Superior temporal gyrus (tissue), 1 donor: Measurements from ENCODE around the gene ARHGAP42.
"Not testable (repeated sequence)": the region's sequence is repeated elsewhere in the genome, so short reads cannot be mapped to it uniquely, and the experiment has no call there.

Experiments used
- DNase-seq: peaks from one replicate; pipeline ENCODE4 v3.0.0-alpha.2; 2016; ENCODE audit errors: extremely low spot score

The ARHGAP42 gene

DNA sequence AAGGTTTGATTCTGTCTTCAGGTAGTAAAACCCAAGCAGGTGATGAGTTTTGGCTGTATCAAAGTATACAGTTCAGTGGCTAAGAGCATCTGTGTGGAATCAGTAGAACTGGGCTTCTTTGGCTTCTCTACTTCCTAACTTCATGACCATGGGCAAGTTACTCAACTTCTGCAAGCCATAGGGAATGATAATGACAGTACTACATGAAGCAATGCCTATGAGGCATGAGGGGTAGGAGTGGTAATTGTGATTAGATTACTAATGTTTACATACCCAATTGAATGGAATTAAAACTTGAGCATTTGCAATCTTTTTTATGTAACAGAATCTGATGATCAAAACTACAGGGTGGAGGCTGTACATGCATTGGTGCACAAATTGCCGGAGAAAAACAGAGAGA is 278.3 kb downstream of the ARHGAP42 start:
- no peak for DNase-seq

DNA sequence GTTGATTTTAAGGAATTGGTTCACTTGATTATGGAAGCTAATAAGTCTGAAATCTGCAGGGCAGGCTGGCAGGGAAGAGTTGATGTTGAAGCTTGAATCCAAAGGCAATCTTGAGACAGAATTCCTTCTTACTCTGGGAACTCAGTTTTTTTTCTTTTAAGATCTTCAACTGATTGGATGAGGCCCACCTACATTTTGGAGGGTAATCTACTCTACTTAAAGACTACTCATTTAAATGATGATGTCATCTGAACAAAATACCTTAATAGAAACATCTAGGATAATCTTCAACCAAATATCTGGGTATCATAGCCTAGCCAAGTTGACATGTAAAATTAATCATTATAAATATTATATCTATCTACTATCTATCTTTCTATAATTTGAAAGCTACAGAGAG is 279.3 kb downstream of the ARHGAP42 start:
- DNase-seq: no peak

DNA sequence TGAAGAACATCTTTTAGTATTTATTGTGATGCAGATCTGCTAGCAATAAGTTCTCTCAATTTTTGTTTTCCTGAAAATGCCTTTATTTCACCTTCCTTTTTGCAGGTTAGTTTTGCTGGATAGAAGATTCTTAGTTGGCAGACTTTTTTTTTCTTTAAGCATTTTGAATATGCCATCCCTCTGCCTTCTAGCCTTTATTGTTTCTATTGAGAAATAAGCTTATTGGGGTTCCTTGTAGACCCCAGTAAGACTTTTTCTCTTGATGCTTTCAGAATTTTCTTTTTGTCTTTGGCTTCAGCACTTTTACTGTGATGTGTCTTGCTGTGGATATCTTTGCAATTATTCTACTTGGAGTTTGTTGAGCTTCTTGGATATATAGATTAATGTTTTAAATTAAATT is 281.9 kb downstream of the ARHGAP42 start:
- no peak for DNase-seq

DNA sequence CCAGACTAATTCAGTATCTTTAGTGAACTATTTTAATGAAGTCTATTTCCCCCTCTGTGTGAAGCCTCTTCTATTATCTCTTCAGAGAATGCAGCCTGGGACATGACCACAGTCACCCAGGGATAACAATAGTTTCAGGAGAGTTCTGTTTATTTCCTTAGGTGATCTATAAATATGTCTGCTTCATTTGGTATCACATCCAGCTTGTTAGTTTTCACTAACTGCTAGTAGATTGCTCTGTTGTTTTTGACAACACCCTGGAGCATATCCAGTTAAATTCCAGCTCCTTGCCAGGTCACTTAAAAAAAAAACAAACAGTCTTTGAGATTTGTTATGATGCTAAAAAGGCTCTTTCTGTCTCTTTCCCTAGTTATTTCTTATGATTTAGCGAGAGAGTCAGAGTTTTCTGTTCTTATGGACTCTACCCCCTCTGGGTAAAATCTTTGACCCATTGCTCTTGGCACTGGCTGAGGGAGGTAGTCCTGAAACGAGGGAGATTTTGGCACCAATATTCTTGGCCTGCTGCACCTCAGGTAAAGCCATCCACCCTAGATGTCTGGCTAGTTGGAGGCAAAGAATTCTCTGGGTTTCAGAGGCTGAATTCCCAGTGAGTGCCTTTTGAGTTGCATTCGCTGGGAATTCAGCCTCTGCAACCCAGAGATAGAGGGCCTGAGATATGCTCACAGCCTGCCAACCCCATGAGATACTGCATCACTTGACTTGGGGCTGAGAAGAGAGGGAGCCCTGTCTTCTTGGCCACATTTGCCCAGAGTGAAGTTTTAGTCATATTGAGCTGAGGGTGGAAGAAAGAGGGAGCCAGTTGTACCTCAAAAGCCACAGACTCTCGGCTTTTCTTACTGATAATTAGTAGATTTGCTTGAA is 283.4 kb downstream of the ARHGAP42 start:
- DNase-seq: no peak

DNA sequence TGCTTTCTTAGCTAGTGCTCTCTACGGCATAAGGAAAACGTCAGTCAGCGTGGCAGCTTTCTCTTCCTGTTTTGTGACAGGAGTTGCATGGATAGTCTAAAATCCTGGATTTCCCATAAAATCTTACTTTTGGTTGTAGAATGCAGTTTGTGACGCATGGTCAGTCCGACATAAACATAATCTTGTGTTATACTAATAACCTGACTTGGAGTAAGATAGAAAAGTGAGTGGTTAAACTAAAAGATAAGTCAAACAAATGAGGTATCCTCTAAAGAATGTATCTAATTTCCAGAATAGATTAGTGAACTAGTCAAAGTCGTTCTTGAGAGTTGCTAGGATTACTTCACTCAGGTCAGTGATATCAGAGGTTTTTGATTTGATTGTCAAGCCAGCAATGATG is 285.0 kb downstream of the ARHGAP42 start:
- DNase-seq: no peak

DNA sequence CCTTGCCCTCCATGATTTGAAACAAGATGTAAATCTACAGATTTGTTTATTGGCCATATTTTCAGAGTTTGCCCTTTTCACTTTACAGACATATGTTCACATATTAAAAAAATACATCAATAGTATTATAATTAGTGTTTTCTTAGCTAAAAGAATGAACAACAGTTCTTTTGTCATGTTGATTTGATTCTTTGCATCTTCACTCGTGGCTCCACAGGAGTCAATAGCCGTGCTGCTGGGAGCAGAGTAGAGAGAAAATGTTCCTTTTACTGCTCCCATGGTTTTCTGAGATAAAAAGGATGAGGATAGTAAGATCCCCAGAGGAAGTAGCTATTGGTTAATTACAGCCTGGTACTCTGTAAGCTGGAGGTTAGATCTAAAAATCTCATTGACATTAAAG is 291.4 kb downstream of the ARHGAP42 start:
- DNase-seq: no peak

DNA sequence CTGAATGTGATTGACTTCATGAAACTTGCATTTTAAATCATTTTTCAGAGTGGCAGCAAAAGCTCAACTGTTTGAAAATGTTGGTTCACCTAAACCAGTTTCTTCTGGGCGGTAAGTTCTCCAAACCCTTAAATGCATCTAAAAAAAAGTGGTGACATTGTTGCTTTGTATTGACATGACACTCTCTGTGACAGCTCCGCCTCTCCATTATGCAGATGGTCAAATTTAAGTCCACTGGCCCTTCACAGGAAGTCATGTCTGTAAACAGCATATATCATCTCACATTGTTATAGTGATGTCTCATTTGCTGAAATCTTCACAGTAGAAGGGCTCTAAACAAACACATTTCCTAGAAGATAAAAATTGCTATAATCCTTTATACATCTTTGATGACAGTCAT is 291.9 kb downstream of the ARHGAP42 start:
- no peak for DNase-seq

DNA sequence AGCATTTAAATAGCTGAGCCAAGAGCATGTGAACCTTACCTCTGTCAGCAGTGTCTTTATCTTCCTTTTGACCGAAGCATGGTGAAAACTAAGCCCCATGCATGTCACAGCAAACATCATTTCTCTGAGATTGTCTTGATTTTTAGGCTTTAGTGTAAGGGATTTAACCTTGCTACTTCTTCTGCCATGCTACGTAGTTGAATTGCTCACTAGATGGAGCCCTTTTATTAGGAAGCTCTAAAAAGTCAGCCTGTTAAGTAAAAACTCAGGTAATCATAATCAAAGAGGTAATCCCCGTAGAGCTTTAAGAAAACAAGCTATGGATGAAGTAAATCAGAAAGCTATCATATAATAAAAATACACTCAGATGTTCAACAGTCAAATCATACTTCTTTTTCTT is 293.1 kb downstream of the ARHGAP42 start:
- DNase-seq: no peak

DNA sequence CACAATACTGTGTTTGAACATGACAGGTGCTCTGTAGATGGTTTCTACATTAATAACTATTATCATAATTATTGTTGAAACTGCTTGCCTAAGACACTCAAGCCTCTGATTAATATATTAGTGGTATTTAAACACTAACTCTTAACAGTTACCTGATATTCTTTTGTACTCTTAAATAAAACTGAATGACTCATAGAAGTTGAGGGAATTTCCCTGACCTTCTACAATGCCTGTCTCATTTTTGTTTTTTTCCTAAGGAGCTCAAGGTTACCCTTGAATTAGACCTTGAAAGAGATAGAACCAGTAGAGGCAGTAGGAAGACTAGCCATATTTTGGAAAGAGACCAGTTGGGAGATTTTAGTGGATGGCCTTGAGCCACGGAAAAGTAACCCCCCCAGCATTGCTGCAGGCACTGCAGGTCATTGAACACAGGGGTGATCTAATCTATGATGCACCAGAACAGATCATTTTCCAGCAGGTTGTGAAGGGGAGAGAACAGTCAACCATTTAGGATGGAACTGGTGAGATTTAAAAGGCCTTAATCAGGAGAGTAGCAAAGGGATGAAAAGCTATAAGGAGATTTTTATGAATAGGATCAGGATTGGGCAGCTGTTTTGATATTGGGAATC is 294.2 kb downstream of the ARHGAP42 start:
- DNase-seq: no peak

DNA sequence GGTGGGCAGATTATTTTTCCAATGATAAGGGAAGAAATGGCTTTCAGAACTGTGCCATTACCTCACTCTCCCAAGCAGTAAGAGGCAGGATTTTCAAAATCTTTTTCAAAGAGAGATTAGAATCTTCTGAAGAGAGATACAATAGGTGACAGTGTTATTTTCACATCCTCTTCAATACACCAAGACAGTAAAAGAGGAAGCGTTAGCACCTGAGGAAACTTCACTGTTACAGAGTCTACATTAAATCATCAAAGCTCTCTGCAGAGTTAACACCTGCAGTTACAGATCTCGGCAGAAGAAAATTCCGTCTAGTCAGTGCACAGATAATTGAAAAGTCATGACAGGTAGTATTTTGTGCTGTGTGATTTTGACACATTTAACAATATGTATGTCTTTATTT is 297.6 kb downstream of the ARHGAP42 start:
- DNase-seq: no peak

DNA sequence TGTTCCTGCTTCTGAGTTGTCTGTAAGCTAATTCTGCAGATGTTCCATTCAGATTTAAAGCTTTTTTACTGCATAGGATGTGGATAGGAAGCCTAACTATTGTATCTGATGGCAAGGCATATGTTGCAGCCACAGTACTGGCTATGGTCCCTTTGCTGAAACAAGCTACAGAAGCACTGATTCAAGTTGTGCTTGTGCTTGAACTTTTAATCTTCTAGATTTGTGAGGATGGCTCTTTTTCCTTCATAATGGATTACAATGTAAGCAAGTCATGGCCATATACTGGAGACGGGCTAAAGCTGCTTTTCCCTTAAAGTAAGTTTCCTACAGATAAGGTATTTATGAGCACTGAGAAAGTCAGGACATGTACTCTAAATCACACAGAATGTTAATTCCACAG is 303.8 kb downstream of the ARHGAP42 start:
- no peak for DNase-seq

DNA sequence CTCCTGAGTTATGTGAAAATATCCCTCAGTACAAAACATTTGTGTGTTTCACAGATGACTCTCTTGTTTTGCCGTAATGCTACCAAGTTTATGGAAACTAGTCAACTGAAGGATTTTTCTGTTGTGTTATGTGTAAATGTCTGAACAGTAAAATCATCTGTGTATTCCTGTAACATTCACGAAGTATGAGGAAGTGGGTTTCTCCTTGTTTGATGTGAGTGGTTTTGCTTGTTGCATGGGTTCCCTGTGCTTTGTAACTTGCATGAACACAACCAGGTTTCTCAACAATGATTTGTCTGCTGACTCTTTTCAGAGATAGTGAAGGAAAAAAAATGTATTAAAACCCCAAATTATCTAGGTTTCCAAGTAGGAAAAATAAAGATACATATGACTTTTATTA is 304.5 kb downstream of the ARHGAP42 start:
- no peak for DNase-seq

DNA sequence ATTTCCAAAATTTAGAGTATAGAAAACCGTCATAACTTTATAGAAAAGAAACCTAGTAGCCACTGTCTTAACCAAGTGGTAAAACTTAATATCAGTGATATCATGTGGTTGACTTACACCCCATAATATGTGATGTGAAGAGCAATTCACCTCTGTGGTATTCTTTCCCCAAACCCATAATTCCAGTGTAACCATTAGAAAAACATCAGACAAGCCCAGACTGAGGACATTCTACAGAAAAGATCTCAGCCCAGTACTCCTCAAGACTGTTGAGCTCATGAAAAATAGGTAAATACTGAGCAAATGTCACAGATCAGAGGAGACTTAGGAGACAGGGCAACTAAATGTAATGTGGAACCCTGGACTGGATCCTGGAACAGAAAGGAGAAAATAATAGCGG is 307.9 kb downstream of the ARHGAP42 start:
- DNase-seq: no peak

DNA sequence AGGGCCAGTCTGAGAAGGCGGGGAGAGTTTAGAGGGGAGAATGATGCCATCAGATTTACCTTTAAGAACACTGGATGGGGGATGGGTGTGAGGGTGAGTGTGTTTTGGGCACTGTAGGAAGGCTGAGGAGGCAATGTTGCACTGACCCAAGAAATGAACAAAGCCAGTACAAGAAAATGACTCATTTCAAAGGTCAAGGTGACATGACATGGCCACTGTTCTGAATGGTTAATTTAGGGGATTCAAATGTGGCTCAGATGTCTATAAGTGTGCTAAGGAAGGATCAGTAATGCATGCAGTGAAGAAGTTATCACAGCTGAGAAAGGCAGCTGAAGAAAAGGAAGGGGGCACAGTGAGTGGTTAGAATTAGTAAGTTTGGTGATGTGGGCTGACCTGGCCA is 312.7 kb downstream of the ARHGAP42 start:
- no peak for DNase-seq

DNA sequence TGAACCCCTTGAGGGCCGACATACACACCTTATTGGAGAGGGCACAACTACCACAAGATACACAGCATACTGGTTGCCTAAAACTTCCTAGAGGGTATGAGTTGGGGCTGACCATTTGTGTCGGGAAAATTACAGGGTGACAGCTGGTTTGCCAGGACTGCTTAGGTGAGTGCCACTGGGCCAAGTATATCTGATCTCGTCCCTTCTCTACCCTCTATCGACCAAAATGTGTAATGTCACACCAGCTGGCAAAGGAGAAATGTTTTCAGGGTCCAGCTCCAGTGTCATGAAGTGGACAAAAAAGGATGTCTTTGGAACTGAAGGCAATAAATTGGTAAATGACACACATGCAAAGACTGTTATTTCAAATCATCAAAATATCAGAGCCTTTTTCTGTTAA is 316.4 kb downstream of the ARHGAP42 start:
- no peak for DNase-seq

DNA sequence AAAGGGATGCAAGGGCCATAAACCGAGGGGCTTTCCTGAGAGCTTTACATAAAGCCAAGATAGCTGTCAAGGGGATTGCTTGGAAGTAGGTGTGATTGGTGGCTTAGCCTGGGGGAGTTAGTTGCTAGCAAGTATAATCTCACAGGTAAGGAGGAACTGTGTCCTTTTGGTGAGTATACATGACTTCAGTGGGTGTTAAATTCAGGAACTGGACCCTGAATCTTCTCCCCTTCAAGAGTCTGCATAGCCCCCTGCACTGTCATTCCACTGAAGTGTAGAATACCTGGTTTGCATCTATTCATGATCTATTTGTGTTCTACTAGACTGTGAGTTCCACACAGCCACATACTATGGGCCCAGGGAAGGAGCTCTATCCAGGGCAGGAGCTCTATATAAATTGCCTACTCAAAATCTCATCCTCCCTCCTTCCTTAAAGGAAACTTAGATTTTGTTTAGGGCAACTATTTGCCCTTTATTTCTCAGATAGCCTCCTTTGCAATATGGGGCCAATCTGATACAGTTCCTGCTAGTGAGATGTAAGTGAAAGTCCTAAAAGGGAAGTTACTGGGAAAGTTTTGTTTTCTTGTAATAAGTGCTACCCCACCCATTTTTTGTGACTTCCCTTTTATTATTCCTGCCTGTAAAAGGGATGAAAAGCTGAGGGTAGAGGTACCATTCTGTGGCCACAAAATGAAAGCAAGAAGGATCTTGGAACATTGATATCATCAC is 322.0 kb downstream of the ARHGAP42 start:
- DNase-seq: no peak

DNA sequence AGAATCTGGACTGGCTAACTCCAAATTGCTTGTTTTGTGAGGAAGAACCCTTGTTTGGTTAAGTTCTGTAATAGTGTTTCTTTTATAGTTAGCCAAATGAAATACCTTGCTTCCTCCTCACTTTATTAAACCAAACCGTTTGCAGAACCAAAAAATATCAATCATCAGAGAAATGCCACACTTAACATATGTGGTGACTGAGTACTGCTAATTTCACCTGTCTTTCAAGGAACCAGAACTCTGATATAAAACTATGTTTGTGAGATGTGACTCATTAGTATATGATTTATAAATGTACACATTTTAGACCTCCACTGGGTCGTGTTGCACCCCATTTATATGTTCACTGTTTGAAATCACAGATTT is 322.6 kb downstream of the ARHGAP42 start:
- no peak for DNase-seq

DNA sequence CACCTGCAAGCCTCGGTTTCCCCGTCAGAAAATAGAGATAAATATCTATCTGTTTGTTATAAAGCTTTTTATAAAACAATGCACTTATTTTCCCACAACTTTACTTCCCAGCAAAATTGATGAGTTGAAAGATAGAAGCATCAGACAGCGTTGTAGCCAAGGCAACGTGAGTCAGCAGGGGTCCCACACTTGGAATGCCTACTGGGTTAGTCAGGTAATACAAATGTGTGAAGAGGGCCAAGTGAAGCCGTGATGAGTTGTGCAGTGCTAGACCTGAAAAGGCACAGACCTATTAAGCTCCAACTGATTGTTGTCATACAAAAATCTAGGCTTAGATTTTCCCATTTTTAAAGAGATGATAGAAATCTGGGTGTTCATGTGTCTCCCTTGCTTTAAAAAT is 323.8 kb downstream of the ARHGAP42 start:
- DNase-seq: no peak

DNA sequence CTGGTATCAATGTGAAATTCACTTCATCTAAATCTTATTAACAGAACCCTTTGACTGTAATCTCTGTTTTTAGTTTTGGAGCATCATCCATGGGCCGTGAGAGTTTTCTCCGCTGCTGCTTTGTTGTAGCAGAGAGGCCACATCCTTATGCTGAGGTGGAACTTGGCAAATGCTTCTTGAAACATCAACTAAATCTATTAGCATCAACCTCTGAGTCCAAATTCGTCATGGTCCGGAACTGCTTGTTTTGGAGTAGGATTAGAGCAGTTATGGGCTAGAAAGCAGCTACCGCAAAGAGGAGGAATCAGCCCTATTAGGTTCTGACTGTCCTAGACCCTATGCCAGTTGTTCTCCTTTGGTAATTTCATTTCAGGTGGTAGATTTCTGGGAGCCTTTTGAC is 324.8 kb downstream of the ARHGAP42 start:
- no peak for DNase-seq

DNA sequence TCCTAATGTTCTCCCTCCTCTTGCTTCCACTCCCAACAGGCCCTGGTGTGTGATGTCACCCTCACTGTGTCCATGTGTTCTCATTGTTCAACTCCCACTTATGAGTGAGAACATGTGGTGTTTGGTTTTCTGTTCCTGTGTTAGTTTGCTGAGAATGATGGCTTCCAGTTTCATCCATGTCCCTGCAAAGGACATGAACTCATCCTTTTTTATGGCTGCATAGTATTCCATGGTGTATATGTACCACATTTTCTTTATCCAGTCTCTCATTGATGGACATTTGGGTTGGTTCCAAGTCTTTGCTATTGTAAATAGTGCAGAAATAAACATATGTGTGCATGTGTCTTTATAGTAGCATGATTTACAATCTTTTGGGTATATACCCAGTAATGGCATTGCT is 326.6 kb downstream of the ARHGAP42 start:
- DNase-seq: not testable (repeated sequence)

DNA sequence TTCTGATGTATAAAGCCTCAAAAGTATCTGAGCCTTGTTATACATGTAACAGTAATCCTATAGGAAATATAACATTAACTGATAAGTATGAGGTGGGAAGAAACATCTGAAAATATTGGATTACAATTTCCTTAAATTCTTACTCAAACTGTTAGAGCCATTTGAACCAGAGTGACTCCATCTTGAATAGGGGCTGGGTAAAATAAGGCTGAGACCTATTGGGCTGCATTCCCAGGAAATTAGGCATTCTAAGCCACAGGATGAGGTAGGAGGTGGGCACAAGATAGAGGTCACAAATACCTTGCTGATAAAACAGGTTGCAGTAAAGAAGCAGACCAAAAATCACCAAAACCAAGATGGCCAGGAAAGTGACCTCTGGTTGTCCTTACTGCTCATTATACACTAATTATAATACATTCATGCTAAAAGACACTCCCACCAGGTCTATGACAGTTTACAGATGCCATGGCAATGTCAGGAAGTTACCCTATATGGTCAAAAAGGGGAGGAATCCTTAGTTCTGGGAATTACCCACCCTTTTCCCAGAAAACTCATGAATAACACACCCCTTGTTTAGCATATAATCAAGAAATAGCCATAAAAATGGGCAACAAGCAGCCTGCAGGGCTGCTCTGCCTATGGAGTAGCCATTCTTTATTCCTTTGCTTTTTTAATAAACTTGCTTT is 327.7 kb downstream of the ARHGAP42 start:
- no peak for DNase-seq

DNA sequence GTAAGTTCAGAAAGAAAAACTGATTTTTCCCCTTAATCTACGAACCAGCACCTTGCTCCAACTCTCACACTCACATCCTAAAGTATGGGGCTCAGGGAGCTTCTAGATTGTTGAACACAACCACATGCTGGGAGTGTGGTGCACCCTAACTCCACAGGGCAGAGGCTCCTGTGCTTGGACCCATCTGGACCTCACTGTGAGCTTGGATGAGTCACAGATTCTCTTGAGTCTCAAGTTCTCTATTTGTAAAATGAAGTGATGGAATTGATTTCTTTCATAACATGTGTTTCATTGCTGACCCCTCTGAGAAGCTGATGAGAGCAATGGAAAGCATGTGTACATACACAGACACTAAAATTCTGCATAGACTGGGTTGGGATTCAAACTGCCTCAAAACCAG is 332.8 kb downstream of the ARHGAP42 start:
- no peak for DNase-seq
